GM21526 (cell line): ENCODE data around the gene CHST3.

Source experiments
- ATAC-seq: cut with Tn5 transposase; IDR thresholded peaks from one replicate; pipeline ENCODE4 v1.9.1; 2021; ENCODE audit warnings: moderate library complexity; ENCODE audit not compliant: unreplicated experiment, low FRiP score

Gene CHST3

GRCh38 chr10:72008096-72008981 lies 44.1 kb downstream of the CHST3 start:
- ATAC-seq: no peak

- ATAC-seq: no peak
Observed at GRCh38 chr10:72009051-72009424, 44.8 kb downstream of the CHST3 start.

- ATAC-seq: no peak
Observed at GRCh38 chr10:72009425-72010081, 45.4 kb downstream of the CHST3 start.

GRCh38 chr10:72010234-72010973 lies 46.2 kb downstream of the CHST3 start:
- ATAC-seq: no peak

- ATAC-seq: no peak
Observed at GRCh38 chr10:72011016-72011415, 46.8 kb downstream of the CHST3 start.

- ATAC-seq: no peak
Observed at GRCh38 chr10:72011468-72011867, 47.3 kb downstream of the CHST3 start.

GRCh38 chr10:72011976-72012512 lies 47.8 kb downstream of the CHST3 start:
- no peak for ATAC-seq

- no peak for ATAC-seq
Observed at GRCh38 chr10:72012796-72013195, 48.6 kb downstream of the CHST3 start.

- ATAC-seq: no peak
Observed at GRCh38 chr10:72013202-72013945, 49.2 kb downstream of the CHST3 start.

GRCh38 chr10:72014197-72014596 lies 50.0 kb downstream of the CHST3 start:
- ATAC-seq: no peak

GRCh38 chr10:72014785-72015480 lies 50.7 kb downstream of the CHST3 start:
- ATAC-seq: no peak

- no peak for ATAC-seq
Observed at GRCh38 chr10:72015841-72016240, 51.6 kb downstream of the CHST3 start.

- no peak for ATAC-seq
Observed at GRCh38 chr10:72016608-72017300, 52.6 kb downstream of the CHST3 start.

GRCh38 chr10:72019085-72019876 lies 55.1 kb downstream of the CHST3 start:
- ATAC-seq: no peak

- ATAC-seq: no peak
Observed at GRCh38 chr10:72020914-72021809, 57.0 kb downstream of the CHST3 start.

- ATAC-seq: no peak
Observed at GRCh38 chr10:72022228-72022627, 58.0 kb downstream of the CHST3 start.

GRCh38 chr10:72024596-72024995 lies 60.4 kb downstream of the CHST3 start:
- no peak for ATAC-seq
